Nephron (organoid): Measurements from ENCODE around the gene CHSY3.
A peak's percentile ranks its signal among the peaks of the same experiment; 100 is the strongest.

Source experiments
- H3K27ac Mint-ChIP-seq, 3 experiments: 2 replicates each; pipeline ENCODE4 v1.8.0; 2020; ENCODE audit warnings: mixed read lengths in 3 of 3, mild to moderate bottlenecking in 2 of 3, moderate library complexity in 1 of 3
- H3K27me3 Mint-ChIP-seq: 2 replicates; pipeline ENCODE4 v1.8.0; 2021; ENCODE audit warnings: low read depth, mild to moderate bottlenecking, moderate library complexity, mixed read lengths
- H3K36me3 Mint-ChIP-seq: 2 replicates; pipeline ENCODE4 v1.8.0; 2020; ENCODE audit warnings: low read depth, mixed read lengths
- H3K4me1 Mint-ChIP-seq: 2 replicates; pipeline ENCODE4 v1.8.0; 2020; ENCODE audit warnings: mixed read lengths
- H3K4me3 Mint-ChIP-seq, 3 experiments: 2 replicates each; pipeline ENCODE4 v1.8.0; 2020; ENCODE audit warnings: mild to moderate bottlenecking in 3 of 3, mixed read lengths in 3 of 3, moderate library complexity in 2 of 3
- H3K9me3 Mint-ChIP-seq: 2 replicates; pipeline ENCODE4 v1.8.0; 2020; ENCODE audit warnings: mixed read lengths
- TF ChIP-seq, protein P1 (sequence below), 3 experiments: fragments of 200-600 bp; sonication (generic); IDR thresholded peaks; one replicate each; pipeline ENCODE4 v1.5.0; 2021; ENCODE audit warnings: antibody characterized with exemption in 3 of 3; ENCODE audit not compliant: unreplicated experiment in 3 of 3

Gene CHSY3

DNA sequence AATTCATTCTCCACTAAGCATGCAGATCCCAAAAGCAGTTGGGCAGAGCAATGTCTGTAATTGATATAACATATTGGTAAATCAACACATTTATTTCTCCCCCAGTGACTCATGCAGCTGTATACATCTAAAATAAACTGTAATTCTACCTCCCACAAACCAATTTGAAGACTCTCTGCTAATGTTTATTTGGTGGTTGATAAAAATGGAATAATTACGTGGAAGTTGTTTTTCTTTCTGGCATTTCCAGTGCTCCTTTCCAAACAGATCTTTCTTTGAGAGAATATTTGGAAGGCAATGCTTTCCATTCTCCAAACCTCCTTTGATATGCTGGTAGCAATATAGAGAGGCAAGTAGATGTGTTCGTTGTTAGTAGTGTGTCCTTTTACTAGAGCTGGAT is 194.7 kb downstream of the CHSY3 start:
- Mint-ChIP-seq H3K36me3 (no peaks in the 10 kb centered on the region), H3K9me3 (no peaks in the 10 kb centered on the region), H3K27ac (no peak overlapping the region), H3K27me3 (no peaks in the 10 kb centered on the region), H3K4me3 (no peak overlapping the region), H3K4me1 (no peaks in the 10 kb centered on the region)
- TF ChIP-seq, protein P1, sequence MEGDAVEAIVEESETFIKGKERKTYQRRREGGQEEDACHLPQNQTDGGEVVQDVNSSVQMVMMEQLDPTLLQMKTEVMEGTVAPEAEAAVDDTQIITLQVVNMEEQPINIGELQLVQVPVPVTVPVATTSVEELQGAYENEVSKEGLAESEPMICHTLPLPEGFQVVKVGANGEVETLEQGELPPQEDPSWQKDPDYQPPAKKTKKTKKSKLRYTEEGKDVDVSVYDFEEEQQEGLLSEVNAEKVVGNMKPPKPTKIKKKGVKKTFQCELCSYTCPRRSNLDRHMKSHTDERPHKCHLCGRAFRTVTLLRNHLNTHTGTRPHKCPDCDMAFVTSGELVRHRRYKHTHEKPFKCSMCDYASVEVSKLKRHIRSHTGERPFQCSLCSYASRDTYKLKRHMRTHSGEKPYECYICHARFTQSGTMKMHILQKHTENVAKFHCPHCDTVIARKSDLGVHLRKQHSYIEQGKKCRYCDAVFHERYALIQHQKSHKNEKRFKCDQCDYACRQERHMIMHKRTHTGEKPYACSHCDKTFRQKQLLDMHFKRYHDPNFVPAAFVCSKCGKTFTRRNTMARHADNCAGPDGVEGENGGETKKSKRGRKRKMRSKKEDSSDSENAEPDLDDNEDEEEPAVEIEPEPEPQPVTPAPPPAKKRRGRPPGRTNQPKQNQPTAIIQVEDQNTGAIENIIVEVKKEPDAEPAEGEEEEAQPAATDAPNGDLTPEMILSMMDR (IDR thresholded peaks at IDR 0.05; ENCODE audit: unreplicated experiment in 3 of 3) = no peak

GRCh38 chr5:130102375-130102774 is 198.1 kb downstream of the CHSY3 start:
- Mint-ChIP-seq H3K27me3 (no peaks in the 10 kb centered on the region), H3K36me3 (no peaks in the 10 kb centered on the region), H3K4me3 (no peak overlapping the region), H3K4me1 (no peaks in the 10 kb centered on the region), H3K9me3 (no peaks in the 10 kb centered on the region), H3K27ac (no peak overlapping the region)
- TF ChIP-seq, protein P1 (IDR thresholded peaks at IDR 0.05; ENCODE audit: unreplicated experiment in 3 of 3) = no peak

DNA sequence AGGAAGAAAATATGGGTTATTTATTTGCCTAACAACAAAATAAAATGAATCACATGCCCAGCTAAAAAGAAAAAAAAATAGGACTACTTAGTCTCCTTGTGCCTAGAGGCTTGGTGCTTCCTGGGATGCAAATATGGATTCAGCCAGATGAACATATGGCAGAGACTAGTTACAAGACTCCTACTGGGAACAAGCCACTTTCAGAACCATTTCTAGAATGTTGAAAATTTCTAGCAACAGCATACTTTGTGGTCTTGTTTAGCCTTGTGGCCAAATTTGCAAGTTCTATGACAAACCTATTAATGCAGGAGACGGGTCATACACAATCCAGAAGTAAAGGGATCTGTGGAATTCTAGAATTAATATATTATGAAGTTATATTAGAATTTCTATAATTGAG is 198.7 kb downstream of the CHSY3 start:
- Mint-ChIP-seq H3K9me3 (no peaks in the 10 kb centered on the region), H3K4me1 (no peaks in the 10 kb centered on the region), H3K27ac (no peak overlapping the region), H3K4me3 (no peak overlapping the region), H3K36me3 (no peaks in the 10 kb centered on the region), H3K27me3 (no peaks in the 10 kb centered on the region)
- TF ChIP-seq, protein P1 (IDR thresholded peaks at IDR 0.05; ENCODE audit: unreplicated experiment in 3 of 3) = no peak

GRCh38 chr5:130104895-130105688 is 200.8 kb downstream of the CHSY3 start:
- Mint-ChIP-seq H3K36me3 (no peaks in the 10 kb centered on the region), H3K4me1 (no peaks in the 10 kb centered on the region), H3K9me3 (no peaks in the 10 kb centered on the region), H3K27me3 (no peaks in the 10 kb centered on the region), H3K27ac (no peak overlapping the region), H3K4me3 (no peak overlapping the region)
- TF ChIP-seq, protein P1 (IDR thresholded peaks at IDR 0.05; ENCODE audit: unreplicated experiment in 3 of 3) = no peak

DNA sequence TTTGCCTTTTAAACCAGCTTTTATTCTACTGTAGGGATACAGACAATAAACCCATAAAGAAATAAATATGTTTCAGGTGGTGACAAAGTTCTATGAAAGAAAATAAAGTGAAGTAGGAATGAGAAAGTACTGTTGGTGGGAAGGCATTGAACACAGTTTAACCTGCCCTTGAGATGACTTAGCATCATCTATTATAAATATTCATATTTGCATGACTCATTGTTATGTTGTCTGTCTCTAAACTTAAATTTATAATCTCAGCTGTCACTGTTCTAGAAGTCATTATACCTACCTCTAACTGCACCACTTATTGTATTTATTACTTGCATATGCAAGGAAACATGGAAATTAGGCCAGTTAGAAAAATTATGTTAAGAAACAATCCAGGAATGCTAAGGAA is 202.2 kb downstream of the CHSY3 start:
- Mint-ChIP-seq H3K36me3 (no peaks in the 10 kb centered on the region), H3K4me1 (no peaks in the 10 kb centered on the region), H3K9me3 (no peaks in the 10 kb centered on the region), H3K4me3 (no peak overlapping the region), H3K27ac (no peak overlapping the region), H3K27me3 (no peaks in the 10 kb centered on the region)
- TF ChIP-seq, protein P1 (IDR thresholded peaks at IDR 0.05; ENCODE audit: unreplicated experiment in 3 of 3) = no peak

DNA sequence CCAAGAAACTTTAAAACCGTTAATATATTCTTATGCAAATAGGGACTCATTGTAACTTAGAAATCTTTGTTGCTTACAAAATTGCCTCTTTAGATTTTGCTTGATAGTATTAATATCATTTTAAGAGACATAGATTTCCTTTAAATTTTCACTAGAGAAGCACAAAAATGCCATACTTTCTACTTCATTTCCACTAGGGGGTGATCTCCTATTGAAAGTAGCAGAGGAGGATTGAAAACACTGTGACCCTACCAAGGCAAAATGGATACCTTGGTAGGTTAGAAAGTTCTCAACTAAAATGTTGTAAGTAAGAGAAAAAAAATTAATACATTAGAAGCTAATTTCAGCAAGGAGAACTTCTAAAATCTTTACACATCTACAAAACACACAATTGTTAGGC is 204.9 kb downstream of the CHSY3 start:
- TF ChIP-seq, protein P1 (IDR thresholded peaks at IDR 0.05; ENCODE audit: unreplicated experiment in 3 of 3) = peak; percentile 60 to 69 (median 60)
- Mint-ChIP-seq H3K9me3 (no peaks in the 10 kb centered on the region), H3K4me3 (no peak overlapping the region), H3K36me3 (no peaks in the 10 kb centered on the region), H3K27me3 (no peaks in the 10 kb centered on the region), H3K27ac (no peak overlapping the region), H3K4me1 (no peaks in the 10 kb centered on the region)
